Head of caudate nucleus (tissue), 42 donors: ENCODE data around the gene GLIS1.

Experiments
- DNase-seq, 42 donors: peaks; one replicate each; pipeline versions ENCODE4 v3.0.0 to v3.0.0-alpha.2; 2020 to 2021; ENCODE audit warnings: mixed read lengths in 7 of 42
- intact Hi-C: fragments of 100-400 bp; cut with DNase I; formaldehyde crosslinking; loops from one replicate; pipeline ENCODE4 v1.15.0; 2022

The GLIS1 gene

DNA sequence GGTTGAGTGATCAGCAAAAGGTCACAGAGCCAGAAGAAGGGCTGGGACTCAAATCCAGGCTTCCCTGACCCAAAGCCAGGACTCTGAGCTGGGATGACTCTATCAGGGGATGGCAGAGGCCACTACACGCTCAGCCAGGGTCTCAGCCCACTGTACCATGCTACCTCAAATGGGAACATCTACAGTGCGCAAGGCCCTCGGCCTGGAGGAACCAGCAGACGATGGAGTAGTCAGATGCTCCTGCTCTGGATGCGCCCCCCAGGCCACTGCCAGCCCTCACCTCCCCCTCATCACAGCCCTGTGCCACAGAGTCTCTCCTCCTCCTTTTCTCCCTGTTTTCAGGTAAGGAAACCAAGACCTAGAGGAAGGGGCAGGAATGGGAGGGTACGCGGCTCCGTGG lies 39.0 kb downstream of the GLIS1 start:
- DNase-seq, result no peak
- intact Hi-C loops, result no loop called here

DNA sequence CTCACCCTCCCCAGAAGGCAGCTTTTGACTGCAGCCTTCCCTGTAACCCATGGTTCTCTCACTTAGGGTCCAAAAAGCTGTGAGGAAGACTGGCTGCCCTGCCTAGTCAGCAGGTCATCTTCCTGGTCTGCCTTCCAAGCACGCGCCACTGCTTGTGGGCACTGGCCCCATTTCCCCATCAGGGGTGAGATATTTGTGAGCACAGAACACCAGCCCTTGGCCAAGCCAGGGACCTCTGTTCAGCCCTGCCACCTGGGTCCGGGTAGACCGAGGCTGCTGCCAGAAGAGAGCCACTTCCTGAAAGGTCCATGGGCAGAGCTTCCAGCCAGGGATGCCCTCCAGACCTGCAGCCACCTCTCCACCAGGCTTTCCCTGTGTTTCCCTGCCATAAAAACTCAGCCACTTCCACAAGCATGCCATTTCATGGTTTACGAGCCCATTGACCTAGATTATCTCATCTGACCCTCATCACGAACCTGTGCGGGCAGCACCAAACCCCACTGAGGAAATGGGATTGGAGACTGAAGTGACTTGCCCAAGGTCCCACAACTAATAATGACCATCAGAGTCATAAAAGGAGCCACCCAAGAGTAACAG lies 40.5 kb downstream of the GLIS1 start:
- DNase-seq, result no peak
- intact Hi-C loops, result no loop called here

DNA sequence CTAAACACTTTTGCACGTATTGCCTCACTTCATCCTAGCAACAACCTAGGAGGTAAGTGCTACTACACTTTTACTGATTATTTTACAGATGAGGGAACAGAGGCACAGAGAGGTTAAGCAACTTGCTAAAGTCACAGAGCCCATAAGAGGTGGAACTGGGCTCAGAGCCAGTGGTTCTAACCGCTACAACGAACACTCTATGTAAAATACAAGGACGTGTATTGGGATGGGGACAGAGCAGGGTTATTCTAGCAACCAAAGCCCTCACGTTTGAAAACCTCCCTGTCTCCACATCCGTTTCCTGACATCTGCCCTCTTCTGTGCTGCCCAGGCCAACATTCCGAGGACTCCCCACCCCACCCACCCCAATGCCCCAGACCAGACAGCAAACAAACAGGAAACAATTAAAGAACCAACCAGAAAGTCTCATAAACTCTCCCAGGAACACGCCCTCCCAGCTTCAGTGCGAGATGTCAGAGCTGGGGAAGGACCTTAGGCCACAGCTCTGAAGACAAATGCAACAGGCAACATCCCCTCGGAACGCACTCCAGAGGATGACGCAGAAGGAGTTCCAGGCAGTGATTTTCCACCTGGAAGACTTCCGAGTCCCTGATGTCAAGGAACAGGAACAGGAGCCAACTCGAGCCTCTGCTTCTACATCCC lies 41.1 kb downstream of the GLIS1 start:
- DNase-seq, result no peak
- intact Hi-C loops, result no loop called here

DNA sequence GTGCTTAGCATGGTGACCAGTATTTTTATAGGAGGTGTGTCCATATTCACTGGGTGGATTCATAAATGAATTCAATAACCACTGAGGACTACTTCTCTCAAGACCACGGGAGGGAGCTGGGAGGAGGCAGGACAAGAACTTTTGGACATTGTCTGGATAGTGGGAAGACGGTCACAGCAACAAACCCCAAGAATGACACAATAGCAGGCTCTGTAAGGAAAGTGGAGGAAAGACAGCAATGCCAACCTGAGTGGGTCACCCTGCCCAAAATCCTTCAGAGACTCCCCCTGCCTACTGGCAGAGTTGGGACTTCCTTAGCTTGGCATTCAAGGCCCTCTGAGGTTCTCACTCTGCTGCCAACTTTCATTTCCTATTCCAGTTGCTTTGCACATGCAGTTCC lies 42.0 kb downstream of the GLIS1 start:
- no peak for DNase-seq

DNA sequence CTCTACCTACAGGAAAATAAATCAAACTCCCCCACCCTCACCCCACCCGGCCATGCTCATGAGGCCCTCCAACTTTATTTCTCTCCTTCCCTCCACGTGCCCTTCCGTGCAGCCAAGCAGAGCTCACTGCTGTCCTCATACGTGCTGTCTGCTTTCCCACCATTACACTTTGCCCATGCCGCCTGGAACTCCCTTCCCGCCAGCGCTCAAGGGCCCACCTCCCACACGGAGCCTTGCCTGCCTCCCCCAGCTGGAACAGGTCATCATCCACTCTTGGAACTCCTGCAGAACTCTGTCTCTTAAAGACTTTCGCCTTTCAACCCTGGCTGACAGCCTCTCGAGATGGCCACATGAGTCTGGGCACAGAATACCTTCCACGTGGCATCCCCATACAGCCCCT lies 42.4 kb downstream of the GLIS1 start:
- no peak for DNase-seq
- intact Hi-C loops, result no loop called here

More for the DNA sequence above, 42.0 kb downstream of the GLIS1 start:
- intact Hi-C loops, result no loop called here

DNA sequence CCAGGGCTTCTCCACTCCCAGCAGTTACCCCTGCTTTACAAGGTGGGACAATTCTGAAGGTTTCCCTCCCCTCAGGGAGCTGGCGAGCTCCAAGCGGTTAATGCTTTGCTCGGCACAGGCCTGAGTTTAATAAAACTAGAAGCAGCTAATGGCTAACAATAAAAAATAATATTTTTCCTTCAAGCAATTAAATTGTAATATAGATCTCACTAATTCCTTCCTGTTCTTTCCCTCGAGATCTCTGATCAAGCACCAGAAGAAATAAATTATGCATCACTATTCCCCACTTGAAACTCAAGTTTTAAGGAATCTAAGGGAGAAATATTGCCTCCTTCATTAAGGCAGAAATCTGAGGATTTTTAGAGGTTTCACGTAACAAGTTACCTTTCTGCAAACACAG lies 42.9 kb downstream of the GLIS1 start:
- intact Hi-C loops, result no loop called here
- DNase-seq, result no peak

DNA sequence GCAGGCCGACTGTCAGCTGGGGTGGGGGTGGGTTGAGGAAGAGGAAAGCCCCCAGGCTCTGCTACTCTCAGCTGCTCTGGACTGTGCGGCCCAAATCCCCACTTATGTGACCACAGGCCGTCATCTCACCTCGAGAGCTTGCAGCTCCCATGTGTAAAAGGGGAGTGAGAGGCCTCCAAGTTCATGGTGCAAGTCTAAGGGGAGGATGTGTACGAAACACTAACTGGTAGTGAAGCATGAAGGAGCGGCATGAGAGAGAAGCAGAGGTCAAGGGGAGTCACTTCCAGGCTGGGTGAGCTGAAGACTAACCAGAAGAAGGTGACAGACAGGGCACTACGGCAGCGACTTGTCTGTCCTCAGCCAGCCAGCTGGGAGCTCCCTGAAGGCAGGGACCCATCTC lies 43.8 kb downstream of the GLIS1 start:
- intact Hi-C loops, result no loop called here
- DNase-seq, result no peak

DNA sequence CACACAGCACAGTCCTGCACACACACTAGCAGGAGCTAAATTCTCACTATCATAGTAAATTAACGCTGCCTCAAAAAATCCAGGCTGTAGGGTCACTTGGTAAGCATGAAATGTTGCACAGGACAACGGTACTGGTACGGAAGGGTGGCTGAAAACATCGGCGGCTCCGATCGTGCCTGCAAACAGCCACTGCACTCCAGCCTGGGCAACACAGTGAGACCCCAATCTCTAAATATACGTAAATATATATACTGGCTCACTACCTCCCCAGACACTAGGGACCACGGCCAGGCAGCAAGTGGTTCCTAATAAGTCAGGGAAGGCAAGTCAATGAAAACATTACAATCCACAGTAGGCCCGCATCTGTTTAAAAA lies 44.3 kb downstream of the GLIS1 start:
- intact Hi-C loops, result no loop called here
- no peak for DNase-seq

DNA sequence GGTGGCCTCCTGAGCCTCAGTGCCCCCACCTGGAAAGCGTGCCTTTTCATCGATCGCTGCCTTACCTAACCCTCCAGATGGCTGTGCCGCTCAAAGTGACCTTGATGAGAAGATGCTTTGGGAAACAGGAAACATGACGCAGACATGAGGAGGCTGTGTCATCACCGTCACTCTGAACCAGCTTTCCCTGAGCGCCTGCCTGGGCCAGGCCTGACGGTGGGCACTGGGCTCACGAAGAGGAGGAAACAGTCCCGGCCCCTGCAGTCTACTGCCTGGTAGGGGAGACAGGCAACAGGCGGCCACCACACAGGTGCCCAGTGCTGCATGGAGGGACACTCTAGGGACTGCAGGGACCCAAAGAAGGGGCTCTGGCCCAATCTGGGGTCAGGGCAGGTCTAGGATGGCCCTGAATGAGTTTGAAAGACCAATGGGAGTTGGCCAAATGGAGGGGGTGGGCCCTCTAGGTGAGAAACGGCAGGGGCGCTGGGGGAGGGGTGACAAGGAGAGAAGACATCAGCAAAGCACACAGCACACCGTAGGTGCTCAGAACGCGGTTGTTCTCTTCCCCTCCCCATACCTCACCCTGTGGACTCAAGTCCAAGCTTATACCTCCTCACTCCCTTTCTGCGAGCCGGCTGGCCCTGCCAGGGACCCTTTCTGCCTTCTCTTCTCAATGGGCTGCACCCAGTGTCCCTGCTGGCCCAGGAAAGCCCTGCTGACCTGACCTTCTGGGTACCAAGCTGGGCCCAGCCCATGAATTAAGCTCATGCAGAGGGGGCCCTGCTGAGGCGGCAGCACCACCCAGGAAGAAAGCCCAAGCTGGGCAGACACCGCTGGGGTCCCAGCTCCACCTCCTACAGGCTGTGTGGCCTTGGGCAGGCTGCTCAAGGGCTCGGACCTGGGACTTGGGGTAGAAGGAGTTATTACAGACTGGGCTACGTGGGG lies 44.9 kb downstream of the GLIS1 start:
- no peak for DNase-seq
- intact Hi-C loops, result no loop called here

DNA sequence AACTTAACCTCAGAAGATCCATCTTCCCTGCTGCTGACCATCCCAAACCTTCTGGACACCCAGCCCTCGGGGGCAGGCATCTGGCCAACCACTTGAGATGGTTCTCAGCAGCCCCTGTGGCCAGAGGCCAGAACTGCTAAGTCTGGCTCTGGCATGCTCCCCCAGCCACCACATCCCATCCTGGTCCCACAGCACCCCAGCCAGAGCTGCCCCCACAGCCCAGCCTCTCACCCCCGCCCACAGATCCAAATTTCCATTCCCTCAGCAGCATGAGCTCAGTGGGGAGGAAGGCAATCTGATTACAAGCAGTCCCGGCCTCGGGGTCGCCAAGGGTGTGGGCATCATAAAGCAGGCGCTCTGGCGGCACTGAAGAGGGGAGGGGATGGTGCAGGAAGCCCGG lies 45.6 kb downstream of the GLIS1 start:
- DNase-seq, result no peak
- intact Hi-C loops, result no loop called here

DNA sequence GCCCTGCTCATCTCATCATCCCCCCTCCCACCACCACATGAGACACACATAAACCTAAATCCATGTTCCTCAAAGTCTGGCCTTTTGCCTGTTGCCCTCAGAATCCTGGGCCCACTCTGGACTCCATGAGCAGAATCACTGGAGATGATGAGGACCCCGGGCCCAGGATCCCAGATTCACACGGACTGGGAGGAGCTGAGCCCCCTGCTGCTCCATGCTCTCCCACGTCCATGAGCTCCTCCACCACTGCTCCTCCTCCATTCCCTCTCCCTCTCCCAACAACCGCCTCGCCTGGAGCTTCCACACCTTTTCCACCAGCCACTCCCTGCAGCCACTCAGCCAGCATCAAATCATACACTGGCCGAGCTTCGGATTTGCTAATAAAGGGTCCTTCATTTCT lies 47.6 kb downstream of the GLIS1 start:
- no peak for DNase-seq
- intact Hi-C loops, result no loop called here

DNA sequence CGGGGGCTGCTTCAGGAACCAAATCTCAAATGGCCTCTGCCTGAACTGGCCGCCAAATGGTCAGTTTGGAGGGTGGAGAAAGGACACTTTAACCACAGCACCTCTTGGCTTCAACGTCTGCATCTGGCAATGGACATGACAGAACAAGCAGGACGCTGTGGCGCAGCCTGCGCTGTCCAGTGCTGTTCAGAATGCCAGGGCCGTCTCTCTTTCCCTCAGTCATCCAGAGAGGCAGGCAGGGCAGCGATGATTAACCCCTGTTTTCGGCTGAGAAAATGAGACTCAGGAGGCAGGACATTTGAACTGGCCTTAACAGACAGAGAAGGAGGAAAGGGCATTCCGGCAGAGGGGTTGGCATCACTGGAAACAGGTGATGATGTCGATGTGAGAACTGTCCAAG lies 48.6 kb downstream of the GLIS1 start:
- intact Hi-C loops, result no loop called here
- DNase-seq, result no peak

DNA sequence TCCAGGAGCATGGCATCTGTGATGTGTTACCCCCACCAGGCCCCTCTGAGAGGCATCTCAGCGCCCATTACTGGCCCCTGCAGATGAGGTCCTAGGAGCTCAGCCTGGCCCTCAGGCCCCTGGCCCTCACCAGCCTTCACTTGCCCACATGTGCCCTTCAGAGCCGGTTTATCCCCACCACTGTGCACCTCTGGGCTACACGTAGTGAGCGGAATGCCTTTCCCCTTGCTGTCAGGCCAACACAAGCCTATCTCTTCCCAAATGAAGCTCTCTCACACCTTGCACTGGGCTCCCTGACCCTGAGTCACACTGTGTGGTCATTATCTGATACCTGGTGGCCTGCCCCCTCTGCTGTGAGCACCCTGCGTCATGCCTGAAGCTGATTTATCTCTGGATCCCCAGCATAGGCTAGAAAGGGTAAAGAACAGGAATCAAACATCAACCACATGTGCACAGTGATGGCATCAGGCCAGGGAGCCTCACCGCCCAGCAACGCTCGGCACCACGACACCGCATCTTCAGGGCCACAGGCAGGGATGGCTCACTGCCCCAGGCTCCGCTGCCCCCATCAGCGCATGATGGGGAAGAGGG lies 49.1 kb downstream of the GLIS1 start:
- intact Hi-C loops, result no loop called here
- no peak for DNase-seq

DNA sequence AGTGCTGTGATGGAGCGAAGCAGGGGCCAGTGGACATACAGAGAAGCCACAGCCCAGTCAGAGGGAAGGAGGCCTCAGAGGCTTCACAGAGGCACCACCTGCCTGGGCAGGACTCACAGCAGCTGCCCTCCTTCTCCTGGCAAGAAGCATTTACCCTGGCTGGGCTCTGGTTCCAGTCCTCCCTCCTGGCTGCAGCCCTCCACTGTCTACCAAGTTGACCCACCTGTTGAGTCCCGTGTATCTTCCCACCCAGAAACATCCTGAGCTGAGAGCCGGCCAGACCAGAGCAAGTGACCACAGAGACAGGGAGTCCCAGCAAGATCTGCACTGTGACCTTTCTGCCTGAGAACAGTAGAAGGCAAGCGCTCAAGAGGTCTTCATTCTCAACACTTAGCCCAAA lies 49.7 kb downstream of the GLIS1 start:
- intact Hi-C loops, result no loop called here
- no peak for DNase-seq

DNA sequence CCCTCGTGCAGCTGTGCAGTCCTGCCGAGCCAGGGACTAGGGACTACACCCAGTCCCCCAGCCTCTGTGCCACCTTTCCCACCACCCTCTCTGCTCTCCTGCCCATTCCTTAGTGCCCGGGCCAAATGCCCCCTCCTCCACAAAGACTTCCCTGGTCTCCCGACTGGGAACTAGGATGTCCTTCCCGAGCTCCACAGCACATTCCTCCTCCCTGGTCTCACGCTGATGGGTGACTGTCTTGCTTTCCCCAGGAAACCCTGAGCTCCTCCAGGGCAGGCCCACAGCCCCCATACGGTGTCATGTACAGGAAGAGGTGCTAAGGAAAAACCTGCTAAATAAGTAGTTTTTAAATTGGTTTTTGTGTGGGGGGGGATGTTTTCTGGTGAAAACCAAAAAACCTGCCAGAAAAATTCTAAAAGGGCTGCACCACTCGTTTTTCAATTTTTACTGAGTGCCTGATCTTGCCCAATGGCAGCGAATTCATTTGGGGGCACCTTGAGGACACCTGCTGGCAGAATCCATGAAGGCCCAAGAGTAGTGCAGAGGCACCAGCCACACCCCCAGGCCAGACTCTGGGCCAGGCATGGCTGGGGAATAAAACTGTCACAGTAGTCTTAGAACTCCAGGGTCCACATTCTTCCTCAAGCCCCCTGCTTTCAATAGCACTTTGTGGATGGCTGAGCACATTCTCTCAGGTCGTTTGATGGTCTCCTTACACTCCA lies 50.4 kb downstream of the GLIS1 start:
- intact Hi-C loops, result no loop called here
- DNase-seq, result no peak

DNA sequence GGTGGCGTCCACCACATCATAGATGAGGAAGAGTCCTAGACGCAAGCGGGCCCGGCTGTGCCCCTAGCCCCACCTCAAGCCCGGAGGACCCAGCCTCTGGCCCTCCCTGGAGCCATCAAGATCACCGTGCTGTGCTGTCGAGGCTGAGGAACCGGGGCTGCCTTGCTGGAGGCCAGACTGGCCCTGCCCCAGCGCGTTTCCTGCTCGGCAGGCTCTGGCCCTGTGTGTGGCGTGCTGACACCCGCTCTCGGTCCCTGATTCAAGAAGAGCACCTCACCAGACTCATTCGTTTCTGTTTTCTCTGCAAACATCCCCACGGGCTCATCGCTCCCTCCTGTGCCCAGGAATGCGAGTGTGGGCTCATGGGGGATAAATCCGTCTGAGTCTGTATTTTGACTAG lies 51.1 kb downstream of the GLIS1 start:
- intact Hi-C loops, result no loop called here
- DNase-seq, result no peak

DNA sequence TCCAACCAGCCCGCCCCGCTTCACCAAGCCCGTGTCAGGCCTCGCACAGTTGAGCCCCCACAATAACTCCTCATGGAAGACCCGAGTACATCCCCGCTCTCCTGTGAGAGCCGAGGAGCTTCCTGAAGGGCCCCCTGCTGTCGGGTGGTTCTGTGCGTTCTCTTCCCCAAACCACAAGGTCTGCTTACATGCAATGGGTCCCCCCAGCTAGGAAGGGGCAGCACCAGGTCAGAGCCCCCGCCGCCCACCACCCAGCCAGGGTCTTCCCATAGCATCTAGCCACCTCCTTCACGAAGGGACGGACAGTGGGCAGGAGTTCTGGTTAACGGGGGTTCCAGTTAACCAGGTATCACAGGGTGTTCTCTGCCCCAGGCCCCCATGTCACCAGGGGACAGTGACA lies 51.5 kb downstream of the GLIS1 start:
- intact Hi-C loops, result no loop called here

DNA sequence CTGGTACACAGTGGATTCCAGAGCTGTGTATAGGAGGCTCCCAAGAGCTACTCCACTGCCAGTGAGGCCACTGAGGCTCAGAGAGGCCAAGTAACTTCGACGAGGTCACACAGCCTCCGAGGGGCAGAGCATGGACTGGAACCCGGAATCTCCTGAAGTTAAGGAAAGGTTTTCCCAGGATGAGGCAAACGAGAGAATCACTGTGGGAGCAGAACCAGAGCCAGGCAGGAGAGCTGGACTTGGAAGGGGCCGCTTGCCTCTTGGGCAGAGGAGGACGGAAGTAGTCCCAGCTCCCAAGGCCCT lies 52.0 kb downstream of the GLIS1 start:
- DNase-seq, result no peak
- intact Hi-C loops, result no loop called here

More for the DNA sequence above, 51.5 kb downstream of the GLIS1 start:
- no peak for DNase-seq

DNA sequence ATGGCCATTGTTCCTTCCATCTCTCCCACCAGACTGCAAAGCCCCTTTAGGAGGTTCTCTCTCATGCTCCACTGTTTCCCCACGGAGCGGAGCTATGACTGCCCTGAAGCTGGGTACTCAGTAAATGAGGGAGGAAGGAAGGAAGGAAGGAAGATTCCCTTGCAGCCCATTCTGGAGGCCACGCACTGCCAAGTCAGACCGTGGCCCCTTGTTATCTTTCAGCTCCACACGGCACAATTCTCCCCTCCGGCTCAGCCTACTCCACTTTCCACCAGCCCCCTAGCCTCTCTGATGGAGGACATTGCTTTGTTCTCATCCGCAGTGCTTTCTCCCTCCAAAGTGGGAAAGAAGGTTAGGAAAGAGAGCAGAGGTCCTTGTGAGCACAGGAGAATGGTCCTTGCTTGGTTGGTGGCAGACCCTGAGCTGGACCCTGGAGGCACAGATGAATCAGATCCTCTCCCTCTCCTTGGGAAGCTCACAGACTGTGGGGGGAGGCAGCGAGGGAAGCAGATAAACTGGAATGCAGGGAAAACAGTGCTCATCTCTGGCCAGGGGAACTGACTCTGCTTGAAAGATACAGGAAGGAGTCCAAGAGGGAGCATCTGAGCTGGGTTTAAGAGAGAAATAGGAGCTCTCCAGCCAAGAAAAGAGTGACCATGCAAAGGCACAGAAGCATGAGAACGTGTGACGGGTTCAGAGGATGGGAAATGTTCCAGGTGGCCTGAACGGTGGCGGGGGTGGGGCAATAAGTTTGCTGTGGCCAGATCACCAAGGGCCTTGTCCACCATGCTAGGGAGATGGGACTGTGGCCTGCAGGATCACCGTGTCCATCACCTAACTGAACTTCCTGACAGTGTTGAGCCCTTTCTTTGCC lies 52.6 kb downstream of the GLIS1 start:
- no peak for DNase-seq
- intact Hi-C loops, result no loop called here
